ENCODE measurements around the gene SEMA3C.

Gene SEMA3C

GRCh38 chr7:80905334-80905733 is 13.5 kb downstream of the SEMA3C start:
- no peak for DNase-seq (ENCODE audit: low spot score)
- no peak for TF ChIP-seq CTCF (IDR thresholded peaks at IDR 0.05; ENCODE audit: borderline replicate concordance, control extremely low read depth, extremely low read depth, insufficient read depth, missing control alignments)
- in situ Hi-C loops (cut with MboI; ENCODE audit: low sequenced_read_pairs, unreplicated experiment): no loop called here

GRCh38 chr7:80902716-80903308 is 16.0 kb downstream of the SEMA3C start:
- TF ChIP-seq CTCF (IDR thresholded peaks at IDR 0.05; ENCODE audit: borderline replicate concordance, control extremely low read depth, extremely low read depth, insufficient read depth, missing control alignments): no peak
- DNase-seq (ENCODE audit: low spot score): no peak
- in situ Hi-C loops (cut with MboI; ENCODE audit: low sequenced_read_pairs, unreplicated experiment): no loop called here

- DNase-seq (ENCODE audit: low spot score): no peak
- no peak for TF ChIP-seq CTCF (IDR thresholded peaks at IDR 0.05; ENCODE audit: borderline replicate concordance, control extremely low read depth, extremely low read depth, insufficient read depth, missing control alignments)
- in situ Hi-C loops (cut with MboI; ENCODE audit: low sequenced_read_pairs, unreplicated experiment): no loop called here
Measured at GRCh38 chr7:80902019-80902418, 16.8 kb downstream of the SEMA3C start.

GRCh38 chr7:80900583-80901576 is 18.0 kb downstream of the SEMA3C start:
- in situ Hi-C loops (cut with MboI; ENCODE audit: low sequenced_read_pairs, unreplicated experiment): no loop called here
- DNase-seq (ENCODE audit: low spot score): no peak
- no peak for TF ChIP-seq CTCF (IDR thresholded peaks at IDR 0.05; ENCODE audit: borderline replicate concordance, control extremely low read depth, extremely low read depth, insufficient read depth, missing control alignments)

GRCh38 chr7:80896906-80897598 is 21.8 kb downstream of the SEMA3C start:
- TF ChIP-seq CTCF (IDR thresholded peaks at IDR 0.05; ENCODE audit: borderline replicate concordance, control extremely low read depth, extremely low read depth, insufficient read depth, missing control alignments): no peak
- no peak for DNase-seq (ENCODE audit: low spot score)
- in situ Hi-C loops (cut with MboI; ENCODE audit: low sequenced_read_pairs, unreplicated experiment): no loop called here

- TF ChIP-seq CTCF (IDR thresholded peaks at IDR 0.05; ENCODE audit: borderline replicate concordance, control extremely low read depth, extremely low read depth, insufficient read depth, missing control alignments): no peak
- in situ Hi-C loops (cut with MboI; ENCODE audit: low sequenced_read_pairs, unreplicated experiment): no loop called here
- no peak for DNase-seq (ENCODE audit: low spot score)
Measured at GRCh38 chr7:80895056-80895455, 23.8 kb downstream of the SEMA3C start.

Measured in GM13976 (cell line).